NCI-H2171 (cell line): Measurements from ENCODE around the gene SLC22A4.

Experiments used
- DNase-seq: peaks from one replicate; lab custom pipeline; 2025; lab: John Stamatoyannopoulos, UW

SLC22A4 gene

GRCh38 chr5:132342291-132343180, 48.3 kb downstream of the SLC22A4 start:
- DNase-seq = no peak

GRCh38 chr5:132344775-132345514, 50.8 kb downstream of the SLC22A4 start:
- no peak for DNase-seq

- no peak for DNase-seq
Measured at GRCh38 chr5:132353486-132353995, 59.3 kb downstream of the SLC22A4 start.

GRCh38 chr5:132354381-132355139, 60.4 kb downstream of the SLC22A4 start:
- DNase-seq = no peak

GRCh38 chr5:132355140-132355765, 61.1 kb downstream of the SLC22A4 start:
- no peak for DNase-seq

GRCh38 chr5:132358775-132359174, 64.6 kb downstream of the SLC22A4 start:
- DNase-seq = no peak

- no peak for DNase-seq
Measured at GRCh38 chr5:132362086-132362485, 67.9 kb downstream of the SLC22A4 start.

GRCh38 chr5:132363431-132364112, 69.4 kb downstream of the SLC22A4 start:
- DNase-seq = no peak

GRCh38 chr5:132364319-132364718, 70.1 kb downstream of the SLC22A4 start:
- no peak for DNase-seq

GRCh38 chr5:132365213-132365612, 71.0 kb downstream of the SLC22A4 start:
- no peak for DNase-seq

GRCh38 chr5:132368186-132368585, 74.0 kb downstream of the SLC22A4 start:
- DNase-seq = no peak

- DNase-seq = no peak
Measured at GRCh38 chr5:132369007-132369473, 74.8 kb downstream of the SLC22A4 start.

- DNase-seq = peak; percentile 59
Measured at GRCh38 chr5:132369474-132370180, 75.4 kb downstream of the SLC22A4 start, which contains the start of gene SLC22A5. Gene SLC22A5 (plus strand): TSS chr5:132369710. CDS start chr5:132369973, 263 bp downstream.

- DNase-seq = no peak
Measured at GRCh38 chr5:132370181-132370970, 76.2 kb downstream of the SLC22A4 start.

- no peak for DNase-seq
Measured at GRCh38 chr5:132370971-132371602, 76.9 kb downstream of the SLC22A4 start.

- DNase-seq = no peak
Measured at GRCh38 chr5:132371603-132371994, 77.4 kb downstream of the SLC22A4 start.

GRCh38 chr5:132372127-132372526, 77.9 kb downstream of the SLC22A4 start:
- no peak for DNase-seq

- DNase-seq = no peak
Measured at GRCh38 chr5:132372542-132372941, 78.3 kb downstream of the SLC22A4 start.

GRCh38 chr5:132375957-132376356, 81.8 kb downstream of the SLC22A4 start:
- DNase-seq = no peak
